Stimulated activated CD4-positive, alpha-beta T cell treated with anti-CD3 and anti-CD28 coated beads, TNF-alpha, amount 100 ng/mL, for 4 hours (primary cell): ENCODE data around the gene PM20D2.

ENCODE experiments used
- DNase-seq, 3 experiments: peaks; one replicate each; pipeline ENCODE4 v3.0.0-alpha.2; 2020; ENCODE audit warnings: low read depth in 3 of 3

Gene PM20D2

DNA sequence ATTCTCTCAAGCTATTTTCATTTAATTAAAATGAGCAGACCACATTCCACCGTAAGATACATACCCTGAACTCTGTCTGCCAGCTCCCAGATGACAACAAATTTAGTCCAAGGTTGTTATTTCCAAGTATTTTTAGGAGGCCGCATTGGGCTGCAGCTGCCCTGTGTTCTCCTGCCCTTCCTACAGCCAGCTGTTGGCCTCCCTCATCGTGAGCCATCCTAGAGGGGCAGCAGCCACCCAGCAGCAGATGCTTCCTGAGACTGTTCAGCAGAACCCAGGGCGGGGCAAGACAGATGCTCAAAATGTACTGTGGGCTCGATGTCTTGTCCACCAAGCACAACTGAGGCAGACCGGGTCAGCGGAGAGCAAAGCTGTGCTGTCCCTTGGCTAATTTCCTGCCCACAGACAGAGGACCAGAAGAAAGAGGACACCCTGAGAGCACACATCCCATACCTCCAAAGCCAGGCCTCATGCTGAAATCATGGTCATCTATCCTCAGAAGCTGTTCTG lies 54.9 kb downstream of the PM20D2 start:
- DNase-seq: no peak

GRCh38 chr6:89204096-89204495 lies 58.2 kb downstream of the PM20D2 start:
- no peak for DNase-seq

DNA sequence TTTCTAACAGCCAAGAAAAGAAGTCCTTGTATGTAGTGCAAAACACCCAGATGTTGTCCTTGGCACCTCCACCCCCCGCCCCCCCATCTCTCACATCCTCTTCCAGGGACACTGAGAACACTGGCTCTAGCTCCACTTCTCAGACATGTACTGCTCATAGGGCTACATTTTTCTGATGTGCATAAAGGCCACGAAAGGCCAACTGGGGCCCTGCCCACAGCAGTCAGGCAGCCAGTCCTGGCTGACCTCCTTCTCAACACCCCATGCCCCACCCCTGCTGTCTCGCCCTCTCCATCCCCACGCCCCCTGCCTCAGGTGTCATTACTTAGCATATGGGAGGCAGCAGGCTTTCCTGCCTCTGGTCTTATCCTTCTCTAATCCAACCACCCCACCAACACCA lies 60.0 kb downstream of the PM20D2 start:
- DNase-seq: no peak

- DNase-seq: no peak
Measured at GRCh38 chr6:89208551-89208950, 62.7 kb downstream of the PM20D2 start.

DNA sequence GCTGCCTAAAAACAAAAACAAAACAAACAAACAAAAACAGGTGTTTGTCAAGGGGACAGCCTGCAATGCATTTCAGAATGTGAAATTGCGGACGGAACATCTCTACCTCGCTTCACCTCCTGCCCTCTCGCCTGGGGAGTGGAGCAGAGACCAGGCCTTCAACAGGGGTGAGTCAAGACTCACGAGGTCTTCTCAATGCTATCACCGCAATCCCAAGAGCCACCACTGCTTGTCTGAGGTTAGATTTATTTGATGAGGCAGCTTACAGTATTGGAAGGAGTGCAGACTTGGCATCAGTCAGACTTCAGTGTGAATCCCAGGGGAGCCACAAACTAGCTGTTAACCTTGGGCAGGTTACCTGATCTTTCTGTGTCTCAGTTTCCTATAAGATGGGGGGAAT lies 63.6 kb downstream of the PM20D2 start:
- no peak for DNase-seq

DNA sequence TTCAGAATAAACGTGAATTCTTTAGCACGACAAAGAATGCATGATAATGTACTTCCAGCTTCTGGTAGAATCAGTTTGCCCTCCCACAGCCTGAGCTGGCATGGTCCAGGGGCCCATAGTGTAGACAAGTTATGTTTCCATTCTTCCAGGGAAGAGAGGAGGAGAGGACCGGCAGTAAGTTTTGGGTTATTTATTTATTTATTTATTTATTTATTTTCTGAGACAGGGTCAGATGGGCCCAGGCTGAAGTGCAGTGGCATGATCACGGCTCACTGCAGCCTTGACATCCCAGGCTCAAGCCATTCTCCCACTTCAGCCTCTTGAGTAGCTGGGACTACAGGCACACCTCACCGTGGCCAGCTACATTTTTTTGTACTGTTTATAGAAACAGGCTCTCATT lies 66.6 kb downstream of the PM20D2 start:
- no peak for DNase-seq

- DNase-seq: no peak
Measured at GRCh38 chr6:89214197-89214596, 68.3 kb downstream of the PM20D2 start.
